Activated T-cell treated with anti-CD3 and anti-CD28 coated beads for 24 hours (primary cell): ENCODE measurements around the gene LSM2.
"Not testable (repeated sequence)": the region's sequence is repeated elsewhere in the genome, so short reads cannot be mapped to it uniquely, and the experiment has no call there.

Experiments used
- DNase-seq: peaks from one replicate; pipeline ENCODE4 v3.0.0-alpha.2; 2020; ENCODE audit warnings: low read depth

The LSM2 gene

GRCh38 chr6:31827286-31828079 is 20.7 kb upstream of the LSM2 start, which contains the start of gene HSPA1B:
TSS of gene HSPA1B (plus strand) at chr6:31827738. CDS start at chr6:31827951, 213 bp downstream.
- DNase-seq: peak; percentile 91

GRCh38 chr6:31826793-31827285 is 20.1 kb upstream of the LSM2 start:
- no peak for DNase-seq

DNA sequence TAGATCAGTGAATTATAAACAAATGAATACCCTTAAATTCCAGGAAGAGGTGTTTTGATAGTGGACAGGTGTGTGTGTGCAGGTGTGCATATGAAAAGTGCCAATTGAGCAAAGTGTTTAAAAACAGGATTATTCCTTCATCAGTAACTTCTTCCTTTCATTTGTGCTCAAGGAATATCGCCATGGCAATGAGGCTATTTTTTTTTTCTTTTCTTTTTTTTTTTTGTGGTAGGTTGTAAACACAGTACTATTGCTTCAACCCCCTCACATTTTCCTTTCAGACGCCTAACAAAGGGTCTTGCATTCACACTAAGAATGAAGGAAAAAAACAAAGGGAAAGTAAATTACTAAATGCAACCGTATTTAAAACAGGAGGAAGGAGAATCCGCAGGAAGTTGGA is 18.8 kb upstream of the LSM2 start:
- DNase-seq: no peak

- not testable (repeated sequence) for DNase-seq
Measured at GRCh38 chr6:31823592-31824196, 16.9 kb upstream of the LSM2 start.

DNA sequence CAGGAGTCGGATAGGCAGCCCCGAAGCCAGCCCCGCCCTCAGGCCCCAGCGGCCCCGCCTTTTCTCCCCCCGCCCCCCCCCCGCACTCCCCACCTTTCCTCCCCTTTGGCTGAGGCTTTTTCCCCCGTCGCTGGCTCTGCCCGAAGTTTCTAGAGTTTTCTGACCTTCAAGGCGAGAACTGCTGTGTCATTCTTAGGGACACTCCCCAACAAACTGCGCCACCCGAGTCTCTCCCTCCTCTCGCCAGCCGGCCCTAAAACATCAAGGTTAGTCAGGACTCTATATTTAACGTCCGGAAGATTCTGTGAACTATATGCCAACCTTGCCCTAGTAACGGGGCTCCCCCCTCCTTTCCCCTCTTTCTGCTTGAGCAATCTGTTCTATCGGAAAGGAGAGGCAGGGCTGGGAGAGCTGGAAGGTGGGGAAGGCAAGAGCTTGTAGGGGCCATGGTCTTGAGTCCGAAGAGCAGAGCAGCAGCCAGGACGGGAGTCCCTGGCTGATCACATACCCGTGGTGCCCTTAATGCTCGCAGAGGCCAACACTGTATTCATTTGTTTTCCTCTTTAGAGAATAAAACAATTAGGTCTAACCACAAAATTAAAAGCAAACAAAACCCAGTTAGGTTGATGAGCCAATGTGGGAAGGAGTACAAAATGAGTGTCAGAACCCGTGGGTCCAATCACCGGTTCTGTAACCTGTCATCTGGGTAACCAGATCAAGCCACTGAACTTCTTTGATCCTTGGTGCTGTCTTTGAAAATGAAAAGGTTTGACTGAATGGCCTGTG is 15.5 kb upstream of the LSM2 start:
- no peak for DNase-seq

DNA sequence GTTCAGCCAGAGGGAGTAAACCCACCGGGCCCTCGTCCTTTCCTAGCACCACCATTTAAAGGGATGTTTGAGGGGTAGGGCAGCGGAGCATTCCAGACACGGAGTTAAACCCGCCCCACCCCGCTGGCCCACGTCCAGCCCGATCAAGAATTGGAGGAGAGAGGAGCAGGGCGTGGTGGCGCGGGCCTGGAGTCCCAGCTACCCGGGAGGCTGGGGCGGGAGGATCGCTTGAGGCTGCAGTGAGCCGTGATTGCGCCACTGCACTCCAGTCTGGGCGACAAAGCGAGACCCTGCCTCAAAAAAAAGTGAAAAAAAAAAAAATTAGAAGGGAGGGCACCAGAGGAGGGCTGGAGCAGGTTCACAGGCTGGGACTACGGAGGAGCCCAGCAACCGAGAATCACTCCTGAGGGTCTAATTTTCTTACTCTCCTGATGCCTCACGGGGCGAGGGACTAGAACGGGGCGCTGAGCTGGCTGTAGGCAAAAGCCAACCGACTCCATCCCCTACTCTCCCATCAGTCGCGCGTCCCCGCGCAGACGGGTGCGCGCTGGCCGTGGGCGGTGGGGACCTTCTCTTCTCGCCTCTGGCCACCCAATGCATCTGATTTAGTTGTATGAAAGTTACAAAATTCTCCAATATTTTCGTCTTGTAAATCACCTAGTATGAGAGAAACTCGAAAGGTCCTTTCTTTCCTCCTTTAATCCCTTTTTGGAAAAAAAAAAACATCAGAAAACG is 14.7 kb upstream of the LSM2 start:
- DNase-seq: no peak

- DNase-seq: not testable (repeated sequence)
Measured at GRCh38 chr6:31820399-31820798, 13.6 kb upstream of the LSM2 start.

DNA sequence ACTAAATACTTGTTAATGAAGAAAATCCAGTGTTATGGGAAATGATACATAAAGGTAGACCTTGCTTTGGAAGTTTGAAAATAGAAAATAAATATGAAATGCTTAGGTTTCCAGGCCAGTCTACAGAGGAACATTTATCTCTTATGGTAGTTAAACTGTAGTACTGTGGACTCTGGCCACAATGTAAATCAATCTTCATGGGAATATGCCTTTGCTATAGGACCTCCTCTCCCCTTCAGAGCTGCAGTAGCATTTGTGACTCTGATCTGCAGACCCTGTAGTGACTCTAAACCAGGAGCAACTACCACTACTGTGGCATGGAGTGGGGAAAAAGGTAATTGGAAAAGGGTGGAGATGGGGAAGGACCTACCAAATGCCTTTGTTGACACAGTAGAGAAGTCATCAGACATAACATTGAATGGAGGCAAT is 13.1 kb upstream of the LSM2 start:
- no peak for DNase-seq

DNA sequence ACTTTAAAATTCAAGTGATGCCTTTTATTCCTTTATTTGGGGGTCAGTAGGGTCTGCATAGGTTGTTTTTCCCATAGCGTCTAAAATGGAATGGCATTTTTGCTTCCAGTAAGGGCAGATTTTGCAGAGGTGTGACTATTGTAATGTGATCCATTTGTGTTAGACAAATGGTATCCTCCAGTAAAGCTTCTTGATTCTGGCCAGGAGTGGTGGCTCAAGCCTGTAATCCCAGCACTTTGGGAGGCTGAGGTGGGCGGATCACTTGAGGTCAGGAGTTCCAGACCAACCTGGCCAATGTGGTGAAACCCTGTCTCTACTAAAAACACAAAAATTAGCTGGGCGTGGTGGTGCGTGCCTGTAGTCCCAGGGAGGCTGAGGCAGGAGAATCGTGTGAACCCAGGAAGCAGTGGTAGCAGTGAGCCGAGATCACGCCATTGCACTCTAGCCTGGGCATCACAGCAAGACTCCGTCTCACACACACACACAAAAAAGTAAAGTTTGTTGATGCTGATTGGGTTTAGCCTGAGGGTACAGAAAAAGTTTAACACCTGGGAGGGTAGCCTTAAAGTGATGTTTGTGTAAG is 11.3 kb upstream of the LSM2 start:
- DNase-seq: not testable (repeated sequence)

GRCh38 chr6:31817133-31817928 is 10.6 kb upstream of the LSM2 start:
- not testable (repeated sequence) for DNase-seq

DNA sequence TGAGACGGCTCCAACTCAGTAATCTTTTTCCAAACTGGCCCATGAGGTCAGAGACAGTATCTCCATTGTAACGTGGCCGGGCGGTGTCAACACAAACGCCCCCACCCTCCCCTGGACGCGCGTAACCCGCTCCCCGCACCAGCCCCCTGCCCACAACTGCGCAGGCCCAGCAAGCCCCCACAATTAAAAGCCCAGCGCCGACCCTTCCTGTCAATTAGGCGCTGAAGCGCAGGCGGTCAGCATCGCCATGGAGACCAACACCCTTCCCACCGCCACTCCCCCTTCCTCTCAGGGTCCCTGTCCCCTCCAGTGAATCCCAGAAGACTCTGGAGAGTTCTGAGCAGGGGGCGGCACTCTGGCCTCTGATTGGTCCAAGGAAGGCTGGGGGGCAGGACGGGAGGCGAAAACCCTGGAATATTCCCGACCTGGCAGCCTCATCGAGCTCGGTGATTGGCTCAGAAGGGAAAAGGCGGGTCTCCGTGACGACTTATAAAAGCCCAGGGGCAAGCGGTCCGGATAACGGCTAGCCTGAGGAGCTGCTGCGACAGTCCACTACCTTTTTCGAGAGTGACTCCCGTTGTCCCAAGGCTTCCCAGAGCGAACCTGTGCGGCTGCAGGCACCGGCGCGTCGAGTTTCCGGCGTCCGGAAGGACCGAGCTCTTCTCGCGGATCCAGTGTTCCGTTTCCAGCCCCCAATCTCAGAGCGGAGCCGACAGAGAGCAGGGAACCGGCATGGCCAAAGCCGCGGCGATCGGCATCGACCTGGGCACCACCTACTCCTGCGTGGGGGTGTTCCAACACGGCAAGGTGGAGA is 8.5 kb upstream of the LSM2 start, which contains the start of the genes HSPA1A and HSPA1L:
HSPA1A (plus strand) TSS at position 519 of the 814 bp plus-strand sequence; CDS start at position 733, 214 bp downstream.
HSPA1L (minus strand) TSS at position 259 of the 814 bp plus-strand sequence. CDS start 3,311 bp downstream, outside the sequence.
- peak; percentile 61 for DNase-seq

GRCh38 chr6:31814677-31815024 is 7.9 kb upstream of the LSM2 start:
- DNase-seq: peak; percentile 56

GRCh38 chr6:31813465-31813849 is 6.7 kb upstream of the LSM2 start:
- no peak for DNase-seq

- DNase-seq: no peak
Measured at GRCh38 chr6:31811645-31812044, 4.9 kb upstream of the LSM2 start.

DNA sequence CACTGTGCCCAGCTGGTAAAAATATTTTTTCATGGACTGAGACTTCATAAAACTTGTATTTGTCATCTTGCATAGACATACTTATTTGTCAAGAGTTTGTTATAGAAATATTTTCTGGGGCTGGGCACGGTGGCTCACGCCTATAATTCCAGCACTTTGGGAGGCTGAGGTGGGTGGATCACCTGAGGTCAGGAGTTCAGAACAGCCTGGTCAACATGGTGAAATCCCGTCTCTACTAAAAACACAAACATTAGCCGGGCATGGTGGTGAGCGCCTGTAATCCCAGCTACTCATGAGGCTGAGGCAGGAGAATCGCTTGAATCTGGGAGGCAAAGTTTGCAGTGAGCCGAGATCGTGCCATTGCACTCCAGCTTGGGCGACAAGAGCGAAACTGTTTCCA is 1.8 kb upstream of the LSM2 start:
- DNase-seq: not testable (repeated sequence)

GRCh38 chr6:31805939-31806469 is 762 bp downstream of the LSM2 start:
- DNase-seq: peak; percentile 6

- DNase-seq: not testable (repeated sequence)
Measured at GRCh38 chr6:31801031-31801927, 5.5 kb downstream of the LSM2 start.

- DNase-seq: no peak
Measured at GRCh38 chr6:31799781-31800180, 7.0 kb downstream of the LSM2 start.
